Lung (tissue), 12 donors: ENCODE measurements around the gene DYNLRB1. TPM values are rescaled to one million over a fixed set of nuclear protein-coding genes. Genes with fewer than 3 reads are reported as not detected.

ENCODE experiments used
- ATAC-seq: fragments of 200-7000 bp; cut with Tn5 transposase; one replicate; pipeline ENCODE4 v1.9.1; 2020; ENCODE audit warnings: moderate number of reproducible peaks; ENCODE audit not compliant: insufficient read depth, low FRiP score
- DNase-seq, 3 donors: peaks; one replicate each; pipeline ENCODE4 v3.0.0-alpha.2; 2013 to 2017
- H3K27ac ChIP-seq, 2 donors: one replicate each; pipeline ENCODE4 v1.5.1; 2013; ENCODE audit warnings: mild to moderate bottlenecking in 2 of 2, moderate library complexity in 2 of 2, control low read depth in 1 of 2, inconsistent platforms in 1 of 2, low read depth in 1 of 2, low read length in 1 of 2
- H3K27me3 ChIP-seq, 3 donors: one replicate each; pipeline ENCODE4 v1.5.1; 2013; ENCODE audit warnings: low read length in 2 of 3; ENCODE audit not compliant: control insufficient read depth in 3 of 3, insufficient read depth in 3 of 3
- H3K36me3 ChIP-seq, 4 donors: one replicate each; pipeline ENCODE4 v1.5.1; 2013; ENCODE audit warnings: low read length in 4 of 4, mild to moderate bottlenecking in 1 of 4, moderate library complexity in 1 of 4; ENCODE audit not compliant: control insufficient read depth in 4 of 4, insufficient read depth in 4 of 4
- H3K4me1 ChIP-seq, 5 donors: one replicate each; pipeline ENCODE4 v1.5.1; 2013; ENCODE audit warnings: low read length in 5 of 5, mild to moderate bottlenecking in 2 of 5, moderate library complexity in 1 of 5; ENCODE audit not compliant: control insufficient read depth in 5 of 5, insufficient read depth in 5 of 5
- H3K4me3 ChIP-seq: one replicate; pipeline ENCODE4 v1.5.1; 2013; ENCODE audit warnings: mild to moderate bottlenecking, control low read depth, moderate library complexity
- H3K9ac ChIP-seq, 2 donors: one replicate each; pipeline ENCODE4 v1.5.1; 2013; ENCODE audit warnings: low read length in 2 of 2, control low read depth in 1 of 2; ENCODE audit not compliant: insufficient read depth in 1 of 2
- H3K9me3 ChIP-seq, 4 donors: one replicate each; pipeline ENCODE4 v1.5.1; 2013; ENCODE audit warnings: low read length in 3 of 4, mild to moderate bottlenecking in 1 of 4, moderate library complexity in 1 of 4; ENCODE audit not compliant: control insufficient read depth in 4 of 4, insufficient read depth in 3 of 4
- CTCF ChIP-seq: IDR thresholded peaks from 2 replicates; pipeline ENCODE4 v1.5.1; 2012; ENCODE audit warnings: mild to moderate bottlenecking; ENCODE audit errors: control extremely low read depth, extremely low read depth
- WGBS, 2 donors: extraction: QIAGEN DNeasy Blood & Tissue Kit; methylation state at CpG; one replicate each; pipeline ENCODE4 v1.1.7; 2013; 5-methylcytosine and 5-hydroxymethylcytosine counted together
- polyA plus RNA-seq, 2 donors: library from polyadenylated mRNA; stranded (reverse); fragments of 200-250 nt; gene quantifications; one replicate each; pipeline ENCODE4 v1.2.1, GENCODE V29; 2013
- total RNA-seq, 2 donors: library from RNA; depleted of rRNA in 1 of 2; stranded (reverse); fragments of >200 nt in 1 of 2; gene quantifications; one replicate each; pipeline ENCODE4 v1.2.1, GENCODE V29; 2014 to 2021
- donor health status: control.
- donor health status: control.
- donor health status: Bipolar disorder and iron deficiency.
- donor health status: healthy.
- donor health status: DM: yes; HTN: yes; CAD: no.

DYNLRB1 gene
- total and polyA plus RNA-seq, 4 donors: 77.3 to 433 (median 156) TPM

DNA sequence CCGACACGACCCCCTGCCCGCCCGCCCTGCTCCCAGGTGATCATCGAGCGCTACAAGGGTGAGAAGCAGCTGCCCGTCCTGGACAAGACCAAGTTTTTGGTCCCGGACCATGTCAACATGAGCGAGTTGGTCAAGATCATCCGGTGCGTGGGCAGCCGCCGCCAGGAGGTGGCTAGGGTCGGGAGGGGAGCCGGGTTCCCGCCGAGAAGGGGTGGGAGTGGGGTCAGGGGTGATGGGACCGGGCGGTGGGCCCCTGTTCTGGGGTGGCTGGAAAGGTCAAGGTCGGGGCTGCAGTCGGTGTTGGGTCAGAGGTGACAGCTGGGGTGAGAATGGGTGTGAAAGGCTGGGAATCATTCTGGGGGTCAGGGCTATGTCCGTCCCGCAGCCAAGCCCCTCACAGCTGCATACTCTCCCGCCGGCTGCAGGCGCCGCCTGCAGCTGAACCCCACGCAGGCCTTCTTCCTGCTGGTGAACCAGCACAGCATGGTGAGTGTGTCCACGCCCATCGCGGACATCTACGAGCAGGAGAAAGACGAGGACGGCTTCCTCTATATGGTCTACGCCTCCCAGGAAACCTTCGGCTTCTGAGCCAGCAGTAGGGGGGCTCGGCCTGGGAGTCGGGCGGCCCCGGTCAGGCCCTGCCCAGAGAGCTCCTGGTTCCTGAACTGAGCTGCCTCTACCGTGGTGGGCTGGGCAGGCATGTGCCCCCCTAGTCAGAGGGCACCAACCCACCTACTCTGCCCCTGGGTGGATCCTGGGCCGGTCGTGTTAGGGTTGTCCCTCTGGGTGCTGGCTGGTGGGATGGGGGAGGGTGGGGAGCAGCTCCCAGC is 43.3 kb downstream of the DYNLRB1 start:
- Histone ChIP-seq H3K4me1 (peaks cover 0 to 4% (median 0%) of the 10 kb centered on the region in 5 donors), H3K36me3 (peaks cover 0 to 3% (median 0%) of the 10 kb centered on the region in 4 donors), H3K27ac (peak overlapping the region in 1 of 2 donors; percentile 94), H3K9ac (no peak overlapping the region), H3K27me3 (no peaks in the 10 kb centered on the region), H3K9me3 (no peaks in the 10 kb centered on the region), H3K4me3 (no peak overlapping the region)
- DNase-seq (peak; percentile 30 to 48 (median 34)), ATAC-seq (no peak)
- TF ChIP-seq CTCF: no peak
- 63 to 73% methylated on average over 43 of the region's 43 CpGs for WGBS, 2 donors

GRCh38 chr20:34560141-34560523 is 43.9 kb downstream of the DYNLRB1 start:
- Histone ChIP-seq H3K27ac (peak overlapping the region in 1 of 2 donors; percentile 28), H3K9ac (no peak overlapping the region), H3K9me3 (no peaks in the 10 kb centered on the region), H3K27me3 (no peaks in the 10 kb centered on the region), H3K36me3 (peaks cover 0 to 6% (median 0%) of the 10 kb centered on the region in 4 donors), H3K4me1 (peaks cover 0 to 4% (median 0%) of the 10 kb centered on the region in 5 donors), H3K4me3 (no peak overlapping the region)
- no peak for TF ChIP-seq CTCF
- ATAC-seq: no peak
- no peak for DNase-seq
- 87 to 92% methylated on average over 12 of the region's 12 CpGs for whole genome bisulfite sequencing, 2 donors

GRCh38 chr20:34560614-34561013 is 44.4 kb downstream of the DYNLRB1 start:
- H3K36me3 ChIP-seq: peaks cover 0 to 6% (median under 1%) of the 10 kb centered on the region in 4 donors
- WGBS, 2 donors: 95 to 98% methylated on average over 7 of the region's 7 CpGs
- no peak for TF ChIP-seq CTCF
- ATAC-seq: no peak
- peaks cover 0 to 4% (median 0%) of the 10 kb centered on the region in 5 donors for H3K4me1 ChIP-seq
- no peak overlapping the region for H3K9ac ChIP-seq
- peak overlapping the region in 1 of 2 donors; percentile 13 for H3K27ac ChIP-seq
- H3K27me3 ChIP-seq: no peaks in the 10 kb centered on the region
- no peak for DNase-seq
- no peaks in the 10 kb centered on the region for H3K9me3 ChIP-seq
- no peak overlapping the region for H3K4me3 ChIP-seq
